Measurements from ENCODE around the gene GSDMA.

The GSDMA gene

GRCh38 chr17:39962642-39963220 lies at the start of gene GSDMA:
TSS of gene GSDMA (plus strand) at chr17:39963004. CDS start at chr17:39965688, 2,684 bp downstream.
- no peak for DNase-seq (ENCODE audit: low read depth)

DNA sequence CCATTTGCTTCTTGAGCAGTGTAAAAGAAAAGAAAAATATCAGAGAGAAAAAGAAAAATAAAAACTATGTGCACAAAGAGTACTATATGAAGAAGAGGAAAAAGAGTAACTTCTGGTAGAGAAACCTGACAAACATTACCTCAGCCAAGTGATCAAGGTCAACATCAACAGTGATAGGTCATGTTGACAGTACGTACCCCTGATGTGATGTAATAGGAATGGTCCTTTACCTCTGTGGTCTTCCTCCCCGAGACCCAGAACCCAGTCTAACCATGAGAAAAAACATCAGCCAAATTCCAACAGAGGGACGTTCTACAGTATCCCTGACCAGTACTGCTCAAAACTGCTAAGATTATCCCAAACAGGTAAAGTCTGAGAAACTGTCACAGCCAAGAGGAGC lies 48.8 kb upstream of the GSDMA start:
- no peak for DNase-seq (ENCODE audit: low read depth)

DNA sequence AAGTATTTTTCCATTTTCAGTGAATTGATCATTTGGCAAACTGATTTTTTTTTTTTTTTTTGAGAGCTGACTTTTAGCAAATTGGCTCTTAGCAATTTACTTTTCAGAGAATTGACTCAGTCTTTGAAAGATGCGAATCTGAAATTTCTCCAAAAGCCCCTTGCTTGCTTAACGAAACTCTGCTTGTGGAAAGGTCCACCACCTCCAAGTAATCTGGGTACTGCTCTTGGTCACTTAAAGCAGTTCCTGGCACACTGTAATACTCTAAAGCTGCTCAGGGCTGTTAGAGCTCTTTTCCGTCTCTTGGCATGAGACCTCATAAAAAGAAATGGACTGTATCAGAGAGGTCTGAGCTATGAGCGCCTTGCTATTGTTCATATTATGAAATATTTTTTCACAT lies 47.2 kb upstream of the GSDMA start:
- DNase-seq (ENCODE audit: low read depth) = no peak

DNA sequence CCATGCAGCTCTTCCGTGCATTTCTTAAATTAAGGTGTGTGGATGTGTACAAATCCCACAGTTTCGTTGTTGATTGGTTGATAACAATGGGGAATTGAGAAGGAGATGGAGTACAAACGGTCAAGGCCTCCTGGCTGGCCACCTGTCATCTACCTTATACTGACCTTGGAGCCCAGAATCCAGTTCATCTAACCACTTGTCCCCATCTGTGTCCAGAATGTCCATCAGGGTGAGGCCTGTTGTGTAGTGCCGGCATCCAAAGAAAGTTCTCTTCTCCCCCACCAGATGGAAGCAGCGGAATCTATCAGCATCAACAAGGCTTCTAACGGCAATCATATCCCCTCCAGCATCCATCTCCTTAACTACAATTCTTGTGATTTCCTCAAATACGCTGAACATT lies 45.9 kb upstream of the GSDMA start:
- DNase-seq (ENCODE audit: low read depth) = no peak

DNA sequence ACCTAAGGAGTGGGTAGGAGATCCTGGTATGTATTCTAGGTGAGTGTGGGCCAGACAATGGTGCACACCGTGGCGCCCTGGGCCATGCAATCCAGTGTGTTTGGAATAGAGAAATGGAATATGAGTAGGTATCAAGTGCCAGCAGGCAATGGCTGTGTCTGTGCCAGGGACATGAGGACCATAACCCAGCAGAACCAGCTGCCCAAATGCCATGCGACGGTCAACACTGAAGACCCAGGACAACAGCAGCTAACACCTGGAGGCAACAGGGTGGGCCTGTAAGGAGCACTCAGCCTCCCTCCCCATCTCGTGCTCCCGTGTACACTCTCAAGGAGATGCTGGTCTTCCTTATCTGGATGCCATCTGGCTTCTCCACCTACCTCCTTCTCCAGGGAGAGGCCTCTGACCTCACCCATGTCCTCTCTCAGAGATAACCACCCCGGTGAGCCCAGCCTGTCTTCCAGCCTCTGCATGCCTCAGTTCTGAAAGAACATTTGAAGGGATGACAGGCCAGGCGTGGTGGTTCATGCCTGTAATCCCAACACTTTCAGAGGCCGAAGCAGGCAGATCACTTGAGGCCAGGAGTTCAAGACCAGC lies 43.6 kb upstream of the GSDMA start:
- DNase-seq (ENCODE audit: low read depth) = no peak

DNA sequence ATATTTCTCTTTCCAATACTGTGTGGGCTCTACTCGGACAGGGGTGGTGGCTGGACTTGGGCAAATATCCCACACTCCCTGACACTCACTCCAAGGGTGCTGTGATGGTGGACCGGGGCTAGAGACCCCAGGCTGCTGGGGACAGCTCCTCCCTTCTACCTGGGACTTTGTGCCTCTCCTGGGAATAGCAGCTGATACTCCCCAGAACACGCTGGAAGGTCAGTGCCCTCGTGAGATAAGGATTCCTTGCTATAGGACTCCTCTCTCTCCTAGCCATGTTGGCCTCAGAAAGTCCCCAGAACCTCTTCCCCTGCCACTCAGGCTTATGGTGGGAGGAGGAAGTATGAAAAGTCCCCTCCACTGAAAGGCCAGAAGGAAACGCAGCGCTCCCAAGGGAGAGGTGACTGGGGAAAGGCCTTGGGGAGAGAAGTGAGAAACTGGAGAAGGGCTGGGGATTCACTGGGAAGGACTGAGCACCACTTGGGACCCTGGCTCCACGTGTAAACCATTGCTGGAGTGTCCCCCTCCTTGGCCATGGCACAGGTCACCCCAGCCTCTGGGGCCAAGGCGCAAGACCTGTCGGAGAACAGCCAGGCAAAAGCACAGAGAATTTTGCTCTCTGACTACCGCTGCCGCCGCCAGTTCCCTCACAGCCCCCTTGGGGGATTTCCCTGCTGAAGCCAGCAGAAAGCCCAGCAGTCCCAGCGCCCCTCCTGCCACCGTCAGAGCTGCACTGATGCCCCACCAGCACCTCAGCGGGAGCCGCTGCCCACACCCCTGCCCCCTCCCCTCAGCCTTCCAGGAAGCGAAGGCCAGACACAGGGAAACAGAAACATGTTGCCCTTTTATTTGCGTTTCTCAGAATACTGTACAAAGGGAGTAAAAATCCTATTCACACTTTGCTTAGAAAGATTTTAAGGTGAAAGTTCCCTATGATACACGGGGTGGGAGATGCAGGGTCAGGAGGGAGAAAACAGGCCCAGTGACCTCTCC lies 42.3 kb upstream of the GSDMA start:
- DNase-seq (ENCODE audit: low read depth) = peak; percentile 58

GRCh38 chr17:39921323-39921722 lies 41.5 kb upstream of the GSDMA start:
- no peak for DNase-seq (ENCODE audit: low read depth)

GRCh38 chr17:39922006-39922405 lies 40.8 kb upstream of the GSDMA start:
- DNase-seq (ENCODE audit: low read depth) = no peak

DNA sequence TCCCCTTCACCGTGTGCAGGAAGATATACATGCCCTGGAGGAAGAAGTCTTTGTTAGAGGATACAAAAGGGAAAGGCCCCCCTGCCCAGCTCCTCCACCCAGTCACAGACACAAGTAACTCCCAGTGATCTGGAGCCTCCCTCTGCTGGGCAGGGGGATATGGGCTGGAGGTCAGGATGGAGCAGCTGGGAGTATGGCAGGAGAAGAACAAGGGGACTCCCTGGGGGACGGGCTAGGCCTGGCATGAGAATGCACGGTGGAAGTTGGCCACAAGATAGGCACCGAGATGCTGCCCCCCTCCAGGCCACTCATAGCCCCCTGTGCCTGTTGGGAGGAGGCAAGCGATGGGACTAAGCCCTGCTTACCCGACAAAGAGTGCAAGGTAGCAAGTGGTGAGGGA lies 39.6 kb upstream of the GSDMA start:
- no peak for DNase-seq (ENCODE audit: low read depth)

GRCh38 chr17:39923836-39924690 lies 38.7 kb upstream of the GSDMA start:
- no peak for DNase-seq (ENCODE audit: low read depth)

GRCh38 chr17:39924691-39925055 lies 38.1 kb upstream of the GSDMA start:
- no peak for DNase-seq (ENCODE audit: low read depth)

DNA sequence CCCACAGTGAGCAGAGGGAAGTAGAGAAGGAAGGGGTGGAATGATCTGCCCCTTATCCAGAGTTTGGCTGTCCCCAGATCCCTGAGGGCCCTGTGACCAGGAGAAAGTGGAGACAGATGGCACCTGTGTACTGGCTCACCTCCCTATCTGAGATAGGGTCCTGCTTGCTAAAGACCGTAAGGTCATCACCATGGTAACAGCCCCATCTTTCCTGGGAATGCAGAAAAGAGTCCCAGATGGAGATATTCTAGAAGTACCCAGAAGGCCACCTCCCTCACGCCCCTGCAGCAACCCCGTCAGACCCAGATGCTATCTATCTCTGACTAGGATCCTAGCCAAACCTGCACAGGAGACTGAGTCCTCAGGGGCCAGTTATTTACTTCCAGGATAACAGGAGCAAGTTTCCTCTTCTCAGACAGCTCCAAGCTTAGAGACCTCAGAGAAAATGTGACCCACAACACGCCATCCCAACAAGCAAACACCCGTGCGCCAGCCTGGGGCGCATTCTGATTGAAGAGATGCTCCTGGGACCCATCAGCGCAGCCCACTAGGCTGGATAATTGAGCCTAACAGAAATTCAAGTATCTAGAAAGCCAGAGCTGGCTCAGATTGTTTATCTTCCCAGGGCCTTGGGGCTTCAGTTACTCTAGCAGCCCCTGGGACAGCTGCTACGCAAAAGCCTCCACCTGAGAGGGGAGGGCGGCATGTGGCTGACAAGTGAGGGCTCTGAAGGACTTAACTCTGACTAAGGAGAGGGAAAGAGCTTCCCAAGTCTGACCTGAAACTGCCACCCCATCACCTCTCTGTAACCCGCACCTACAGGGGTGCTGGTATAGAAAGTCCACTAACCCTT lies 37.3 kb upstream of the GSDMA start:
- no peak for DNase-seq (ENCODE audit: low read depth)

DNA sequence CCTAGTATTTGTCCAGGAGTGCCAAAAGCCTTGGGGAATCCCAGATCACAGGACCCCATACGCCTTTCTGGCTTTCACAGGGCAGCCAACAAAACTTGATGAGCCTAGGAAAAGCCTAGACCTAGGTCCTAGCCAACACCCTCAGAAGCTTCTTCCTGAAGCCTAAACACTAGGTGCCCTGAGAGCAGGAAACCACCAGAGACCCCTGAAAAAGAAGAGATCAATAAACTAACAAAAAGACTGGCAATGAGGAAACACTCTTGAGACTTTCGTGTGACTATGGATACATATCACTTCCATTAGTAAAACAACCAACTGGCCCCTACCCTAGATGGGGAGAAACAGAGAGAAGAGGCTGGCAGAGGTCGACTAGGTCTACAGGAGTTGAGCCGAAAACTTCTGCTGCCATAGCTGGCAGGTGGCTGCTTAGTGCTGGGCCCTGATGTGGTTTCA lies 36.6 kb upstream of the GSDMA start:
- DNase-seq (ENCODE audit: low read depth) = no peak

GRCh38 chr17:39926588-39927100 lies 36.2 kb upstream of the GSDMA start:
- peak; percentile 31 for DNase-seq (ENCODE audit: low read depth)

DNA sequence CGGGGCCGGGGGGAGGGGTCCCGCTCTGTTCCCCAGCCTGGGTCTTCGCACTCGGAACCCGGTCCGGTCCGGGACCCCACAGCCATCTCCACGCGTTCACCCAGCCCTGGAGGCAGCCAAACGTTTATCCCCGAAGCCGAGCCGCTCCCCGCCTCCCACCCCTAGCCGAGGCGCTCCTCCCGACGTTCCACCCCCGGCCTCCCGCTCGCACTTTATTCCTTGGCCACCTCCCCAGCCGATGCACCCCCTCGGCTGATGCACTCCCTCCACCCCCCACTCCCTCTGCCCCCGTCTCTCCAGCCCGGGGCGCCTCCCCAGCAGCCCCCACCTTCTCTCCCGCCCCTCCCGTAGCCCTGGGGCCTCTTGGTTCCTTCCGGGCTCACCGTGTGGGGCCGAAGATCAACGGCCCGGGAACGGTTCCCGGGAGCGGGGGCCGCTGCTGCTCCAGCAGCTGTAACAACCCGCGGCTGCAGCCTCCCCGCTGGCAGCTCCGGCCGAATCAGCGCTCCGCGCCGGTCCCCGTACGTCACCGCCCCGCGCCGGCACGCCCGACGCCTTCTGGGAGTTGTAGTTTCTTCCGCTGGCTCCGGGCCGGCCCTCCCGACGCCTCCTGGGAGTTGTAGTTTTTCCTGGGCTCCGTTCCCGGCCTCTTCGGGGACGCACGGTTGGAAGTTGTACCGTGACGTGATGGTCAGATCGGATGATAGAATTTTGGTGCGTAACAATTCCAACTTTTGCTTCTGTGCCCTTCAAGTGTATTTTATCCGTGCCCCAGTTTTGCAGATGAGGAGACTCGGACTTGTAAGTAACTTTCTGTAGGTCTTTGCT lies 35.5 kb upstream of the GSDMA start, which contains the start of the genes LRRC3C and ORMDL3:
Gene LRRC3C (plus strand): TSS at position 632 of the 828 bp plus-strand sequence. CDS start 13,792 bp downstream, outside the sequence.
Gene ORMDL3 (minus strand): TSS at position 501 of the 828 bp plus-strand sequence. CDS start 3,398 bp downstream, outside the sequence.
- peak; percentile 87 for DNase-seq (ENCODE audit: low read depth)

DNA sequence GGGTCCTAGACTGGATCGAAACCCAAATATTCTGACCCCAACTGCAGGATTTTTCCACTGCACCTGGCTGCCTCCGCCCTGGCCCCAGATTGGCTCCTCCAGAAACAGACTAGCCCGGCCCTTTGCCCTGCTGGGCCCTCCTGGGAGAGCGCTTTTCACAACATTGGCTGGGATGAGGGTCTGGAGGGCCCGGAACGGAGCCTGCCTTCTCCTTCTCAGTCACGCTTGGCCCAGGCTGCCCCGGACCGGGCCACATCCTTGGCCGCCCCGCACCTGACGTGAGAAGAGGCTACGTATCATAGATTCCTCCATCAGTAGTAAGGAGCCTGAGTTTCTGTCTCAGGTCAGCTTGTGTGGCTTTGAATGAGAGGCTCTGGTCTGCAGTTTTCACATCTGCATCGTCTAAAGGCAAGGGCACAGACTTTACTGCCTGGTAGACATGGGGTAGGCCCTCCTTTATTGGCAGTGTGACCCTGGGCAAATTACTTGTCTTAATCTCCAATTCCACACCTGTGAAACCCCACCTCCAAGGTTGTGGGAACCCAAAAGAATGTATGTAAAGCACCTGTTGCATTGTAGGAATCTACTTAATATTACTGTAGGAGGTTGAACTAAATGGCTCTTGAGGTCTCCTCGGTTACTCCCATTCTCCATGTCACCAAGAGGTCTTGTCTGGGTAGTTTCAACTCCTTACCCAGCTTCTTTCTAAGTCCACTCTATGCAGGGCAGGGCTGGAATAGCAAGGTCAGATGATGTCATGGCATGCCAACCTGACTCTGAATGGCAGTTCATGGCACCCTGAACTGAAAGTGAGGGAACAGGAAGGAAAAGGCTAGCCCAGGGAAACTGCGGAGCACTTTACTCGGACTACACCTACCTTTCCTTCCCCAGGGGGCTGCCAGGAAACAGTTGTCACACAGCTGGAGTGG lies 34.6 kb upstream of the GSDMA start:
- no peak for DNase-seq (ENCODE audit: low read depth)

DNA sequence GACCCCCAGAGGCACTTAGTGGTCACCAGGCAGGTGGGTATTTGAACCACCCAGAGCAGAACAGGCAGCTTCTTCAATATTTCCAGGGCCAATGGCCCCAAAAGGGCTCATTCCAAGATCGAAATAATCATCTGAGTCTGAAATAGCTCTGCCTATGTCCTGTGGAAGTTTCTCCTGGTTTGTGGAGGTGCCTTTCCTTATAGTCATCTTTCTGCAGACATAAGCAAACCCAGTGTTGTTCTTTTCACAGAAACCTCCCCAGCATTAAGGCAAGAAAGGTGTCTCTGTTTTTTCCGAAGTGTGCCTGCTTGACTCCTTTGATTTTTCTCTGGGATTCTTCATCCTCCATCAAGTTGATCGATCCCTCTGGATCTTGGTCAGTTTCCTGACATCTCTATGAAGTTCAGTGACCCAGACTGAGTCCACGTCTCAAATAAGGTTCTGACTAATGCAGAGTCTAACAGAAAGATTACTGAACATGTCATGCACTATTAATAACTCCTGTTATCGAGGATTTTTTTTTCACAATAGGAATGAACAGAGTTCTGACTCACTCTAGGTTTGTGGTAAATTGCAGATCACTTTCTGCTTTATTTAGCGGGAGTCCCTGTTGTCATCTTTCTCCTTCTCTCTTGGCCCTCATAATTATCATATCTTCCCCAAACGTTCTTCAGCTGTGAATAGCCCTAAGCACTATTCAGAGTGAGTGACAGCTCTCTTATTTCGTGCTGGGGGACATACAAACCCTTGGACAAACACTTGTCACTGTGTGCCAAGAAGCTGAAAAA lies 33.8 kb upstream of the GSDMA start:
- no peak for DNase-seq (ENCODE audit: low read depth)

All from stimulated activated CD8-positive, alpha-beta memory T cell treated with anti-CD3 and anti-CD28 coated beads, Interleukin-4, amount 100 ng/mL, for 24 hours (primary cell).